Measurements from ENCODE around the gene L3MBTL2.

L3MBTL2 gene

GRCh38 chr22:41193829-41194228 lies 11.3 kb upstream of the L3MBTL2 start:
- Histone ChIP-seq H3K79me2 (ENCODE audit: low read length) (no peaks in the 10 kb centered on the region), H3K27me3 (replicated peaks; ENCODE audit: insufficient read depth, low read length) (no peaks in the 10 kb centered on the region), H3K36me3 (replicated peaks; ENCODE audit: insufficient read depth, low read length) (no peaks in the 10 kb centered on the region), H3K4me1 (ENCODE audit: low read length) (no peaks in the 10 kb centered on the region), H3F3A (ENCODE audit: insufficient read depth, low read length) (no peaks in the 10 kb centered on the region), H2AFZ (ENCODE audit: low read length) (no peak overlapping the region), H3K4me2 (ENCODE audit: low read depth, low read length) (no peak overlapping the region), H4K20me1 (ENCODE audit: insufficient read depth, low read length) (no peaks in the 10 kb centered on the region), H3K9ac (ENCODE audit: low read length) (no peak overlapping the region), H3K9me3 (replicated peaks; ENCODE audit: insufficient read depth, low read length) (no peaks in the 10 kb centered on the region), H3K27ac (ENCODE audit: low read length) (no peak overlapping the region), H3K4me3 (ENCODE audit: low read length) (no peak overlapping the region), H3K9me2 (replicated peaks; ENCODE audit: insufficient read depth, low read length) (no peaks in the 10 kb centered on the region)
- no peak for TF ChIP-seq EZH2 (optimal IDR thresholded peaks at IDR 0.05; ENCODE audit: low read depth, low read length)
- TF ChIP-seq CTCF (IDR thresholded peaks at IDR 0.05; ENCODE audit: low read length) = no peak
- TF ChIP-seq EZH2phosphoT487 (IDR thresholded peaks at IDR 0.05; ENCODE audit: low read length) = no peak
- DNase-seq = no peak

GRCh38 chr22:41197038-41197972 lies 7.8 kb upstream of the L3MBTL2 start:
- no peaks in the 10 kb centered on the region for H3K9me2 ChIP-seq (replicated peaks; ENCODE audit: insufficient read depth, low read length)
- DNase-seq = peak; percentile 85
- TF ChIP-seq EZH2phosphoT487 (IDR thresholded peaks at IDR 0.05; ENCODE audit: low read length) (no peak), CTCF (IDR thresholded peaks at IDR 0.05; ENCODE audit: low read length) (peak; percentile 5; the same call in 1 of the 2 replicates), EZH2 (optimal IDR thresholded peaks at IDR 0.05; ENCODE audit: low read depth, low read length) (no peak)

GRCh38 chr22:41198027-41198580 lies 7.0 kb upstream of the L3MBTL2 start:
- Histone ChIP-seq H3K4me2 (ENCODE audit: low read depth, low read length) (peak overlapping the region; percentile 96), H3K27ac (ENCODE audit: low read length) (no peak overlapping the region), H3K9ac (ENCODE audit: low read length) (peak overlapping the region; percentile 38; the same call in 1 of the 2 replicates), H3K36me3 (replicated peaks; ENCODE audit: insufficient read depth, low read length) (no peaks in the 10 kb centered on the region), H3K9me2 (replicated peaks; ENCODE audit: insufficient read depth, low read length) (no peaks in the 10 kb centered on the region), H4K20me1 (ENCODE audit: insufficient read depth, low read length) (no peaks in the 10 kb centered on the region), H3K4me3 (ENCODE audit: low read length) (peak overlapping the region; percentile 90), H3K4me1 (ENCODE audit: low read length) (no peaks in the 10 kb centered on the region), H3K79me2 (ENCODE audit: low read length) (no peaks in the 10 kb centered on the region), H2AFZ (ENCODE audit: low read length) (peak overlapping the region; percentile 87), H3F3A (ENCODE audit: insufficient read depth, low read length) (no peaks in the 10 kb centered on the region), H3K27me3 (replicated peaks; ENCODE audit: insufficient read depth, low read length) (0 out of 2 replicates have a peak, but pooled peaks cover 6% of the 10 kb centered on the region), H3K9me3 (replicated peaks; ENCODE audit: insufficient read depth, low read length) (no peaks in the 10 kb centered on the region)
- TF ChIP-seq EZH2phosphoT487 (IDR thresholded peaks at IDR 0.05; ENCODE audit: low read length) (no peak), EZH2 (optimal IDR thresholded peaks at IDR 0.05; ENCODE audit: low read depth, low read length) (no peak), CTCF (IDR thresholded peaks at IDR 0.05; ENCODE audit: low read length) (no peak)
- peak; percentile 55 for DNase-seq

More at GRCh38 chr22:41197038-41197972, 7.8 kb upstream of the L3MBTL2 start:
- Histone ChIP-seq H3K9ac (ENCODE audit: low read length) (peak overlapping the region; percentile 52; the same call in 1 of the 2 replicates), H3K4me3 (ENCODE audit: low read length) (peak overlapping the region; percentile 90), H3K79me2 (ENCODE audit: low read length) (no peaks in the 10 kb centered on the region), H3K36me3 (replicated peaks; ENCODE audit: insufficient read depth, low read length) (no peaks in the 10 kb centered on the region), H3K27ac (ENCODE audit: low read length) (no peak overlapping the region), H4K20me1 (ENCODE audit: insufficient read depth, low read length) (no peaks in the 10 kb centered on the region), H2AFZ (ENCODE audit: low read length) (peak overlapping the region; percentile 94), H3K27me3 (replicated peaks; ENCODE audit: insufficient read depth, low read length) (0 out of 2 replicates have a peak, but pooled peaks cover 6% of the 10 kb centered on the region), H3K9me3 (replicated peaks; ENCODE audit: insufficient read depth, low read length) (no peaks in the 10 kb centered on the region), H3K4me1 (ENCODE audit: low read length) (no peaks in the 10 kb centered on the region), H3K4me2 (ENCODE audit: low read depth, low read length) (peak overlapping the region; percentile 98), H3F3A (ENCODE audit: insufficient read depth, low read length) (no peaks in the 10 kb centered on the region)

All from MM.1S (cell line).